ENCODE results near the gene NOXO1.
"Not testable (repeated sequence)": the region's sequence is repeated elsewhere in the genome, so short reads cannot be mapped to it uniquely, and the experiment has no call there.

NOXO1 gene

DNA sequence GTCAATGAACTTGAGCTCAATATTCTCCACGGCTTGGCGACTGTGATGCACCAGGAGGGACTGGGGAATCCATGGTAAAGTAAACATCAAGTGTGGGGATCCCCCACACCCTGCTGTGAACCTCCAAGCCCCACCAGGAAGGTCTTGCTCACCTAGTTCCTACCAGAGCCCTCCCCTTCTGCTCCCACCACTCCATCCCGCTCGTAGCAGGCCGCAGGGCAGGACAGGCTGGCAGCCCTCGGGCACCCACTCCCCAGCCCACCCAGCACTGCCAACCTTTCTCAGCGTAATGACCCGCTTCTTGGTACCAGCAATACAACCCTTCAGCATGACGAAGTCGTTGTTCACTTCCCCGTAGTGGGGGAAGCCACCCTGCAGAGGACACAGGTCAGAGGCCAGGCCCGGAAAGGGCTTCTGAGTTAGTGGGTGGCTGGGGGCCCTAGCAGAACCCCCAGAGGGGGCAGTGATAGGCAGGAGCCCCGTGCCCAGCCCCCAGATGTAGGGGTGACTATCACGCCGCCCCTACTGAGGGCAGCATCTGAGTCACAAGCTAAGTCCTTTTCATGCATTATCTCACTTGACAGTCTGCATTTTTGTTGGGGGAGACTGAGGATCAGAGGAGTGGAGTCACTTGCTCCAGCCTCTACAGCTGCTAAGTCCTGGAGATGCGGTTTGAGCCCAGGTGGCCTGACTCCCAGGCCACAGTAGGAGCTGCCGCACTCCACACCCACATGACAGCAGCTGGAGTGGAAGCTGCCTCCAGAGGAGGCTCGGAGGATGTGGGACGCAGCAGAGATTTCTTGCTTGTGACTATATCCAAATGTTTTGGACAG lies 35.5 kb downstream of the NOXO1 start:
- no peak for DNase-seq (ENCODE audit: insufficient read length, low spot score)
- no peak for FAIRE-seq
- no peak for TF ChIP-seq POLR2A (IDR thresholded peaks at IDR 0.05; ENCODE audit: low read depth, low read length)

GRCh38 chr16:1944612-1945199 lies 36.6 kb downstream of the NOXO1 start:
- FAIRE-seq (no peak), DNase-seq (ENCODE audit: insufficient read length, low spot score) (no peak)
- TF ChIP-seq POLR2A (IDR thresholded peaks at IDR 0.05; ENCODE audit: low read depth, low read length), result no peak

DNA sequence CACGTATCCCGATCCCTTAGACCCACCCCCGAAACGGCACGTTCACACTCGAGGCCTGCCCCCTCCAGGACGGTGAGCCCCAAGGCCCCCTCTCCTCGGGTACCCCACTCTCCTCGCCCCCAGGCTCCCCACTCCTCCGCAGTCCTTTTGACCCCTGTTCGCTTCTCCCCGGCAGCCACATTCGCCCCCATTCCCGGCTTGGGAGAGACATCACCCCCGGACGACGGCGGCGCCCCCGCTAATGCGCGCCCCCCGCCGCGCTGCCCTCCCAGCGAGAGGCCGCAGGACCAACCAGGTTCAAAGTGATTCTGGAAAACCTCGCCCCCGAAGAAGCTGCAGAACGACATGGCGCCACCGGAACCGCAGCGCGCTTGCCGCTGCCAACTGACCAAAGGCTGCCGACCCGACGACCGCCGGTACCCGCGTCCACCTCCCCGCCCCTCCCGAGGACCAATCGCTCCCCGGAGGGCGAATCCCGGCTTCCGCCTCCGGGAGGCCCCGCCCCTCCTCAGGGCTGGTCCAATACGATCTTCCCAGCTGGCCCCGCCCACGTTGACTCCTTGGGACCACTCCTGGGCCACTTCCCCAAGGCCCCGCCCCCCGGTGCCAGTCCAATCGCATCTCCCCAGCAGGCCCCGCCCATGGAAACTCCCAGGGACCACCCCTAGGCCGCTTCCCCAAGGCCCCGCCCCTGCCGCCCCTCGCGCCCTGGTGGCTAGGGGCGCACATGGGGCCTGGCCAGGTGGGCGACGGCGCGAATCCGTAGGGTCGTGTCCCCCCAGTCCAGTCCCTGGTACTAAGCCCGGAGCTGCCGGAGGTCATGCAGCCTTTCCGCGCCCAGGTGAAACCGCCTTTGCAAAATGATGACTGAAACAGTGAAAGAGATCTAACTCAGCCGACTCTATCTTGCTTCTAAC lies 38.2 kb downstream of the NOXO1 start, which contains the start of gene MSRB1:
MSRB1 (minus strand) TSS at position 390 of the 917 bp plus-strand sequence; CDS start at position 347, 43 bp downstream.
- TF ChIP-seq POLR2A (IDR thresholded peaks at IDR 0.05; ENCODE audit: low read depth, low read length), result peak; percentile 91
- DNase-seq (ENCODE audit: insufficient read length, low spot score) (peak; percentile 98), FAIRE-seq (peak; percentile 67)

GRCh38 chr16:1942047-1942809 lies 39.0 kb downstream of the NOXO1 start:
- DNase-seq (ENCODE audit: insufficient read length, low spot score), result no peak
- FAIRE-seq, result no peak
- TF ChIP-seq POLR2A (IDR thresholded peaks at IDR 0.05; ENCODE audit: low read depth, low read length), result no peak

DNA sequence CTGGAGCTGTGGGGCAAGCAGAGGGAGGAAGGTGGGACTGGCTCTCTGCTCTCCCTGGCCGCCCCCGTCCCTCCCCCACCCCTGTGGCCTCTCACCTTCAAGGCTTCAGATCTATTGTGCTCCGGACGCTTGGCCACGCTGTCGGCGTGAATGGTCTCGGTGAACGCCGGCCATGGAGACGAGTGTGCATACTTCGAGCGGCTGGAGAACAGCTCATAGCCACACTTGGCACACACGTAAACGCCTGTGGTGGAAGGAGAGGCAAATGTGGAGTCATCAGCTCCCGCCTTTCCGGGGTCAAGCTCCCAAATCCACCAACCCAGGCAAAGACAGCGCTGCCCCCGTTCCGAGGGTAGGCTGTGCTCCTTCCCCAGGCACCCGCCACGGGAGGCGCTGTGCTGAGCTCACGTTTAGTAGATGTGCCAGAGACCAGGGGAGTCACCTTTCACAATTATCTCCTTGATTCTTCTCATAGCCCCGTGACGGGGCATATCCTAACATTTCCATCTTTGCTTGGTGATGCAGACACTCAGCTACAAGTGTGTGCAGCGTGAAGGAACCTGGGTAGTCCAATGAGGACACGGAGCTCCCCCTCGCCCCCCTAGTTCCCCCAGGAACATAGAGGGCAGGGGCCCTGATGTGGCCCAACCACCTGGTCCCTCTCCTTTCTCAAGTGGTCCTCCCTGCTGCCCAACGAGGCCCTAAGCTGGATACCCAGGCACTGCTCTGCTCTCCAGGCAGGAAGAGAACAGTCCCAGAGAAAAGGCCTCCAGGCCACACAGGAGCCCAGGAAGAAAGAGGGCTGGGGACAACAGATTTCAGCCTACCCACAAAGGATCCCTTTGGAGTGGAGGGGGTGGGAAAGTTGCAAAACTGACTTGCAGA lies 39.9 kb downstream of the NOXO1 start:
- FAIRE-seq (no peak), DNase-seq (ENCODE audit: insufficient read length, low spot score) (no peak)
- TF ChIP-seq POLR2A (IDR thresholded peaks at IDR 0.05; ENCODE audit: low read depth, low read length), result no peak

DNA sequence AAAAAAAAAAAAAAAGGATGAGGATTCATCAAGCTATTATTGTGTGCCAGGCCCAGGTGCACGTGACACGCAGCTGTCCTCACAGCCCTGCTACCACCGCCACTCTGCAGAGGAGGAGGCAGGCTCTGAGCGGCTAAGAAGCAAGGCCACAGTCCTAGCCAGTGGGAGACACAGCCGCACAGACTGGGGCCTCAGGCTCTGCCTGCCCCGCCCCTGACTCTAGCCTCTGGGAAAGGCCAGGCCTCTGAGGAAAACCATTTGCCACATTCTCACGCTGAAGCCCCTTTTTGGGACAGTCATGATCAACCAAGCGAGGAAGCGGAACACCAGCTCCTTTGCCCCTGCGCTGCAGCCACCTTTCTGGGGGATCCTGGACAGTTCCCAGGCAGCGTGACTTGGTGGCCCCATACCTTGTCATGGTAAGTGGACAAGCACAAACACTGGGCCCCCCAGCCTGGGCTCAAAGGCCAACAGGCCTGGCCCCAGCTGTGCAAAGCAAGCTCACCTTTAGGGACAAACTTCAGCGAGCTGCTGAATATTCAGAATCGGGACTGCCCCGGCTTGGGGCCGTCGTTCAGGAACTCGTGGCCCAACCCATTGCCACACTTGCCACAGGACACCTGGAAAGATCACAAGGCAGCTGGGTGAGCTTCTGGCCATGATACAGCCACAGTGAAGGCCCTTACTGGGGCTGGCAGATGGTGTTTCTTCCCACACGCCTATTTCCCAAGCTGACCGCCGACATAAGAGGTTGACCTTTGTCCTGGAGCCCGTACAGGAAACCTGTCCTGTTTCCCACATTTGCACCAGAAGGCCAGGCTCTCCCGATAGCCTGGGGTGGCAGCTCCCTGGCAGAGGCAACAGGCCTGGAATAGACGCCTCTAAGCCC lies 40.8 kb downstream of the NOXO1 start:
- no peak for FAIRE-seq
- TF ChIP-seq POLR2A (IDR thresholded peaks at IDR 0.05; ENCODE audit: low read depth, low read length), result no peak
- DNase-seq (ENCODE audit: insufficient read length, low spot score), result no peak

GRCh38 chr16:1939833-1940232 lies 41.4 kb downstream of the NOXO1 start:
- FAIRE-seq; DNase-seq (ENCODE audit: insufficient read length, low spot score): not testable (repeated sequence)

DNA sequence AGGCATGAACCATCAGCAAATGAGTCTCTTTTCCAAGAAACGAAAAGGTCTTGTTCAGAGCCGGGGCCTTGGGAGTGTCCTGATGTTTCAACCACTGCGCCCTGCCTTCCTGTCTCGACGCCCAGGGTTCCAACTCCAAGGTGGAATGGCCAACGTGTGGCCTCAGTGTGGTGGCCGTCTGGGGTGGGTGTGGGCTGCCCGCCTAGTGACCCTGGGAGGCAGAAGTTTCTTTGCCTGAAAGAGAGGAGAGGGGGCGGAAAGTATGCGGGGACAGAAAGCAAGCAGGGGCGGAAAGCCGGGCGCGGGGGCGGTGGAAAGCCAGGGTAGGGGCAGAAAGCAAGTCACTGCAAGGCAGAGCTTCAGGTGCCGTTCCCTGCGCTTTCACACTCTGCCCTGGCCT lies 42.4 kb downstream of the NOXO1 start:
- no peak for TF ChIP-seq POLR2A (IDR thresholded peaks at IDR 0.05; ENCODE audit: low read depth, low read length)
- DNase-seq (ENCODE audit: insufficient read length, low spot score) (no peak), FAIRE-seq (no peak)

- no peak for DNase-seq (ENCODE audit: insufficient read length, low spot score)
- no peak for FAIRE-seq
- no peak for TF ChIP-seq POLR2A (IDR thresholded peaks at IDR 0.05; ENCODE audit: low read depth, low read length)
These were observed 43.0 kb downstream of the NOXO1 start for GRCh38 chr16:1938316-1938715.

DNA sequence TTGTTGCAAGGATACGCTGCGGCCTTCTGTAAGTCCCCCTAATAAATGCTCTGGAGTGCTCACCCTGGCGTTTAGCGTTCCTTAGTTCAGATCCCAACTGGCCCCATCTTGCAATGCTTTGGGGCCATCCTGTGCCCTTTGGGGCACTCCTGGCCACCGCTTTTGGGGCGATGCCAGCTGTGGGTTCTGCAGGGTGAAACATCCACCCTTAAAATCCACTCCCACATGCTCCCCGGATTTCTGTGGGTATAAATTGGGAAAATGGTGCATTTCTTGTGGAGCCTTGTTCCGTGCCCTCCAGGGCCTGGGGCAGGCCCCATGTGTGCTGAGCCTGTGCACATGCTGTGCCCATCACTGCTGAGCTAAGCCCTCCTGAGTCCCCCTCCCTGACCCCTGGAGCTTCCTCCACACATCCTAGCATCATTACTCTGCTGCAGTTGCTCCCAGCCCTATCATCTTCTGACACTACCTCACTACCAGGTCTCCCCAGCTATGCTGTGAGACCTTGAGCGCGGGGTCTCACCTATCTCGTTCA lies 44.3 kb downstream of the NOXO1 start:
- TF ChIP-seq POLR2A (IDR thresholded peaks at IDR 0.05; ENCODE audit: low read depth, low read length), result no peak
- FAIRE-seq (no peak), DNase-seq (ENCODE audit: insufficient read length, low spot score) (no peak)

GRCh38 chr16:1933097-1933661 lies 48.1 kb downstream of the NOXO1 start:
- TF ChIP-seq POLR2A (IDR thresholded peaks at IDR 0.05; ENCODE audit: low read depth, low read length), result no peak
- FAIRE-seq (no peak), DNase-seq (ENCODE audit: insufficient read length, low spot score) (no peak)

All from H54 (cell line).